Stimulated activated naive B cell treated with anti-CD40 and anti-IgM and Interleukin-4, amounts not matched to agents 10 μg/mL and 1 μg/mL and 100 μg/mL, for 72 hours (primary cell): ENCODE measurements around the gene SHPK.
A peak's percentile ranks its signal among the peaks of the same experiment; 100 is the strongest.

ENCODE experiments used
- ATAC-seq, 2 donors: fragments of 150-1000 bp; cut with Tn5 transposase; replicated peaks; 2 replicates each; pipeline ENCODE4 v1.10.0; 2021; ENCODE audit warnings: moderate library complexity in 1 of 2
- DNase-seq: peaks from one replicate; pipeline ENCODE4 v3.0.0; 2021
- H3K27ac Mint-ChIP-seq: one replicate; pipeline ENCODE4 v1.8.0; 2022; ENCODE audit warnings: mild to moderate bottlenecking, mixed read lengths
- H3K27me3 Mint-ChIP-seq, 2 donors: one replicate each; pipeline ENCODE4 v1.8.0; 2022; ENCODE audit warnings: mixed read lengths in 2 of 2
- H3K36me3 Mint-ChIP-seq, 2 donors: one replicate each; pipeline ENCODE4 v1.8.0; 2022; ENCODE audit warnings: mixed read lengths in 2 of 2, mild to moderate bottlenecking in 1 of 2
- H3K4me1 Mint-ChIP-seq, 2 donors: one replicate each; pipeline ENCODE4 v1.8.0; 2022; ENCODE audit warnings: mixed read lengths in 2 of 2, mild to moderate bottlenecking in 1 of 2
- H3K4me3 Mint-ChIP-seq, 2 donors: one replicate each; pipeline ENCODE4 v1.8.0; 2022; ENCODE audit warnings: mild to moderate bottlenecking in 2 of 2, mixed read lengths in 2 of 2, moderate library complexity in 1 of 2
- H3K9me3 Mint-ChIP-seq, 2 donors: one replicate each; pipeline ENCODE4 v1.8.0; 2022; ENCODE audit warnings: mixed read lengths in 2 of 2, mild to moderate bottlenecking in 1 of 2

The SHPK gene, protein sequence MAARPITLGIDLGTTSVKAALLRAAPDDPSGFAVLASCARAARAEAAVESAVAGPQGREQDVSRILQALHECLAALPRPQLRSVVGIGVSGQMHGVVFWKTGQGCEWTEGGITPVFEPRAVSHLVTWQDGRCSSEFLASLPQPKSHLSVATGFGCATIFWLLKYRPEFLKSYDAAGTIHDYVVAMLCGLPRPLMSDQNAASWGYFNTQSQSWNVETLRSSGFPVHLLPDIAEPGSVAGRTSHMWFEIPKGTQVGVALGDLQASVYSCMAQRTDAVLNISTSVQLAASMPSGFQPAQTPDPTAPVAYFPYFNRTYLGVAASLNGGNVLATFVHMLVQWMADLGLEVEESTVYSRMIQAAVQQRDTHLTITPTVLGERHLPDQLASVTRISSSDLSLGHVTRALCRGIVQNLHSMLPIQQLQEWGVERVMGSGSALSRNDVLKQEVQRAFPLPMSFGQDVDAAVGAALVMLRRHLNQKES

DNA sequence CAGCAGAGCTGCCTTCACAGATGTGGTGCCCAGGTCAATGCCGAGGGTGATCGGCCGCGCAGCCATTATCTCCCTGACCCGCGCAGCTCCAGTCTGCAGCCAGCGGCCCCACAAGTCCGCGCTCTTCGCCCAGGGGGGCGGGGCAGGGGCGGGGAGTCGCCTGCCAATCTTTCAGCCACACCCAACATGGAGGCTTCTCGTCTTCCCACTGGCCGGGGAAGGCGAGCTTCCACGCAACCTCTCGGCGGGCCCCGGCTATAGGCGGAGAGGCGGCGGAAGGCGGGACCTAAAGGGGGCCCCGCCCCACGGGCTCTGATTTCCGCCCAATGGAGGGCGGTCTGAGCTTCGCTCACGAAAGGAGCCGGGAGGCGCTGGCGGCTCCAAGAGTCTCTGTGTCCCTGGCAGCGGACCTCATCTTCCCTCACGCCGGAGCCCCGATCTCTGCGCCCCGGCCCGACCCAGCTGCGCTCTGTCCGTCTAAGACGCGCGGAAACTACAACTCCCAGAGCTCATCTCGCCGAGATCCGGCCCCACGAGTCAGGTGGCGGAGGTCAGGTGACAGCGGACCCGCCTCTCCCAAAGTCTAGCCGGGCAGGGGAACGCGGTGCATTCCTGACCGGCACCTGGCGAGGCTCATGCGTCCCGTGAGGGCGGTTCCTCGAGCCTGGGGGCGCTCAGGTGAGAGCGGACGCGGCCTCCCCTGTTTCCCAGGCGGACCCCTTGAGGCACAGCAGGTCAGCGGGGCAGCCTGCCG lies at the start of gene SHPK, which contains the start of gene CTNS:
SHPK (minus strand) TSS at position 97 of the 754 bp plus-strand sequence; CDS start at position 66, 31 bp downstream.
CTNS (plus strand) TSS at position 607 of the 754 bp plus-strand sequence. CDS start 3,447 bp downstream, outside the sequence.
- ATAC-seq (peak; percentile 93 to 96), DNase-seq (peak; percentile 95)
- peaks cover 10 to 34% of the 10 kb centered on the region in 2 donors for H3K36me3 Mint-ChIP-seq
- no peaks in the 10 kb centered on the region for H3K9me3 Mint-ChIP-seq
- peak within 1 kb of the TSS; percentile 91 to 95 for H3K4me3 Mint-ChIP-seq
- H3K4me1 Mint-ChIP-seq, result peaks cover 35 to 56% of the 10 kb centered on the region in 2 donors
- peak within 1 kb of the TSS; percentile 100 for H3K27ac Mint-ChIP-seq
- no peaks in the 10 kb centered on the region for H3K27me3 Mint-ChIP-seq

DNA sequence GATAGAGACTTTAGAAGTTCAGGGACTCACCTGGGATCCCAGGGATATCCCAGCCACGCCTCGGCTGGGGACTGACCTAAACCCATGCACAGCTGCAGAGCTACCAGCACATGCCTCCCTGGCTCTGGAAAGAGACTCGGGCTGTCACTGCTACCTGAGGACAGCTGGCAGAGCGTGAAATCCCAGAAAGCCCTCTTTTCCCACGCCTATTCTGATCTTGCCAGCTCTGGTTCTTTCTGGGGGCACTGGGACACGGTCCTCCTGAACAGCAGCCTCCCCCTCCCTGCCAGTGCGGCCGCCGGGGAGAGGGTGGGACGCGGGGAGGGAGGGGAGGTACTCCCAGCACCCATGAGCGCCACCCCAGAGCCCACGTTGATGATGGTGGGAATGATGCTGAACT lies 49.1 kb upstream of the SHPK start:
- peak overlapping the region in 1 of 2 donors; percentile 11 for H3K4me3 Mint-ChIP-seq
- DNase-seq, result no peak
- peaks cover 34 to 48% of the 10 kb centered on the region in 2 donors for H3K36me3 Mint-ChIP-seq
- H3K27ac Mint-ChIP-seq, result peak overlapping the region; percentile 77
- peaks cover 35 to 66% of the 10 kb centered on the region in 2 donors for H3K4me1 Mint-ChIP-seq
- H3K27me3 Mint-ChIP-seq, result no peaks in the 10 kb centered on the region
- no peak for ATAC-seq
- no peaks in the 10 kb centered on the region for H3K9me3 Mint-ChIP-seq

DNA sequence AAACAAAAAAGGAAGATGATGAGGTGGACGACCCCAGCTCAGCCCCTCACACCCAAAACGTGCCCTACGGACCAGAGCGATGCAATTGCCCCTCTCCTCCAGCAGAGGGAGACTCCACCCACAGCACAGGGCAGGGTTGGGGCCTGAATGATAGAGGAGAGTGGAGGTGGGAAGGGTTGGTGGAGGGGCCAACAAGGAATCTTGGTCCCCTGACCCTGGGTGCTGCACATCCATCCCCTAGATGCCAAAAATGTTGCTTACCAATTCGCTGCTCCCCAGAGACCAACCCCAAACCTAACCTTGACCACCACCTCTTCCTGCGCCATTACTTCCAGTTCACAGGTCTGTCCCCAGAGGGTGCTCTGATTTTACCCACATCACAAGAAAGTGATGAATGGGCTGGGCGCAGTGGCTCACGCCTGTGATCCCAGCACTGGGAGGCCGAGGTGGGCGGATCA lies 47.0 kb upstream of the SHPK start:
- ATAC-seq (peak; percentile 77 to 81), DNase-seq (peak; percentile 53)
- Mint-ChIP-seq H3K4me3 (peak overlapping the region in 1 of 2 donors; percentile 29), H3K9me3 (no peaks in the 10 kb centered on the region), H3K4me1 (peaks cover 24 to 54% of the 10 kb centered on the region in 2 donors), H3K27ac (peak overlapping the region; percentile 91), H3K27me3 (no peaks in the 10 kb centered on the region), H3K36me3 (peaks cover 30 to 36% of the 10 kb centered on the region in 2 donors)

DNA sequence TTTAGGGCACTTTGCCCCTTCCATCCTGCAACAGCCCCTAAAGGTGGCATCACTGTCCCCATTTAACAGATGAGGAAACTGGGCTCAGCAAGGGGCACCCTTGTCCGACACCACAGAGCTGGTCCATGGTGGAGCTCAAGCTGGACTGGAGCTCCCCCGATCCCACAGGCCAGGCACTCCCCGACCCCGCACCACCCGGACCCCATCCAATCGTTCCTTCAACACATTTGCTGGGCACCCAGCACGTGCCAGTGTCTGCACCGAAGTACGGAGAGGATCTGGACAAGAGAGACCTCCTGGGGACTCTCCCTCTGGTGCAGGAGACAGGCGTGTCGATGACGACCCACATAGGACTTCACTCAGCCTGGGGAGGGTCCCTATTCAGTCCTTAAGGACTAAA lies 46.0 kb upstream of the SHPK start:
- H3K27me3 Mint-ChIP-seq, result no peaks in the 10 kb centered on the region
- ATAC-seq, result no peak
- peak overlapping the region; percentile 70 for H3K27ac Mint-ChIP-seq
- no peaks in the 10 kb centered on the region for H3K9me3 Mint-ChIP-seq
- H3K36me3 Mint-ChIP-seq, result peaks cover 35 to 41% of the 10 kb centered on the region in 2 donors
- H3K4me3 Mint-ChIP-seq, result no peak overlapping the region
- no peak for DNase-seq
- peaks cover 26 to 60% of the 10 kb centered on the region in 2 donors for H3K4me1 Mint-ChIP-seq

DNA sequence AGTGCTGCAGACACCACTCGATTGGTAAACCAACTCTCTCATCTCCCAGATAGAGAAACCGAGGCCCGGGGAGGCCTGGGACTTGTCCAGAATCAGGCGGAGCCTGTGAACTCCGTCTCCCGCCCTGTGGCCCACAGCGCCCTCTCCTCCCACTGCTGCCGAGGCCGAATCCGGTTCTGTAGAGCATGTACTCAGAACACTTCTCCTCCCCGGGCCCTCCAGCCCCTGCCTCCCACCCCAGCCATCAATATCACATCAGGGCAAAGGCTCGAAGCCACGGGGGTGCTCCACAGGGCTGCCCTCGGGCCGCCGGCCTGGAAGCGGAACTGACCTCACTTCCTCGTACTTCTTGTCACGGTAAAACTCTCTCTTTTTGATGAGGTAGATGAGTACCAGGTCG lies 45.5 kb upstream of the SHPK start:
- ATAC-seq, result no peak
- Mint-ChIP-seq H3K9me3 (no peaks in the 10 kb centered on the region), H3K4me1 (peaks cover 26 to 60% of the 10 kb centered on the region in 2 donors), H3K27me3 (no peaks in the 10 kb centered on the region), H3K36me3 (peaks cover 35 to 41% of the 10 kb centered on the region in 2 donors), H3K4me3 (peak overlapping the region in 1 of 2 donors; percentile 29), H3K27ac (peak overlapping the region; percentile 51)
- no peak for DNase-seq

DNA sequence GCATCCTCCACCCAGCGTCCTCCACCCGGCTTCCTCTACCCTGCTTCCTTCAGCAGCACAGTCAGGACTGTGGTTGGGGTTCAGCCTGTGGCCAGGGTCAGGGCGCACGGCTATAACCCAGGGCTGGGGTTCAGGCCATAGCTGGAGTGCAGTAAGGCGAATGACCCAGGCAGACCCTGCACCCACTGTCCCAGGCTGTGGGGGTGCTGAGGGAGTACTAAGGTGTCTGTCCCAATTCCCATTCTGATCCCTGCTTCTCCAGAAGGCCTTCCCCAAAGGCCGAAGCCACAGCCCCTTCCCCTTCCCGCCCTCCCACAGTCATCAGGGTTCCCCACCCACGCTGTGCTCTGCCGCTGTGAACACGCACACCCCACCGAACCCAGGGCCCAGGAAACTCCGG lies 45.0 kb upstream of the SHPK start:
- no peak overlapping the region for H3K27ac Mint-ChIP-seq
- no peak for ATAC-seq

DNA sequence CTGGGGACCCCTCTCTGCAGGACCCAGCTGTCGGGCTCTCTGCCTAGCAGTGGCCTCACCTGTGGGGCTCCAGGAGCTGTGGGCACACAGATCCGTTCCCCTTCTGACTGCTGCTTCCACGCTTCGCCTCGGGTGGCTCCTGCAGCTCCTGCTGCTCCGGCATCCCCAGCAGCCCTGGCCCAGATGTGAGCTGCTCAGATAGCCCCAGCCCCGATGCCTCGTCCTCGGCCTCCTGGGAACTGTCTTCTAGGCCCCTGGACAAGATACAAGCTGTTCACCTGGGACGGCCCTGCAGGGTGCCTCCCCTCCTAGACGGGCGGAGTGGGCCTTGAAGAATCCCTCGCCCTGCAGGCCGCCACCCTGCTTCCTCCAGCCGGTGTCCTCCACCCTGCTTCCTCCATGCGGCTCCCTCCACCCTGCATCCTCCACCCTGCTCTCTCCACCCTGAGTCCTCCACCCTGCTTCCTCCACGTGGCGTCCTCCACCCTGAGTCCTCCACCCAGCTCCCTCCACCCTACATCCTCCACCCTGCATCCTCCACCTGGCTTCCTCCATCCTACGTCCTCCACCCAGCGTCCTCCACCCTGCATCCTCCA lies 43.6 kb upstream of the SHPK start:
- peaks cover 35 to 43% of the 10 kb centered on the region in 2 donors for H3K36me3 Mint-ChIP-seq
- no peak for DNase-seq

More for the DNA sequence above, 45.0 kb upstream of the SHPK start:
- H3K4me3 Mint-ChIP-seq, result no peak overlapping the region
- no peaks in the 10 kb centered on the region for H3K27me3 Mint-ChIP-seq
- H3K9me3 Mint-ChIP-seq, result no peaks in the 10 kb centered on the region
- DNase-seq, result no peak
- peaks cover 26 to 61% of the 10 kb centered on the region in 2 donors for H3K4me1 Mint-ChIP-seq
- peaks cover 35 to 41% of the 10 kb centered on the region in 2 donors for H3K36me3 Mint-ChIP-seq

DNA sequence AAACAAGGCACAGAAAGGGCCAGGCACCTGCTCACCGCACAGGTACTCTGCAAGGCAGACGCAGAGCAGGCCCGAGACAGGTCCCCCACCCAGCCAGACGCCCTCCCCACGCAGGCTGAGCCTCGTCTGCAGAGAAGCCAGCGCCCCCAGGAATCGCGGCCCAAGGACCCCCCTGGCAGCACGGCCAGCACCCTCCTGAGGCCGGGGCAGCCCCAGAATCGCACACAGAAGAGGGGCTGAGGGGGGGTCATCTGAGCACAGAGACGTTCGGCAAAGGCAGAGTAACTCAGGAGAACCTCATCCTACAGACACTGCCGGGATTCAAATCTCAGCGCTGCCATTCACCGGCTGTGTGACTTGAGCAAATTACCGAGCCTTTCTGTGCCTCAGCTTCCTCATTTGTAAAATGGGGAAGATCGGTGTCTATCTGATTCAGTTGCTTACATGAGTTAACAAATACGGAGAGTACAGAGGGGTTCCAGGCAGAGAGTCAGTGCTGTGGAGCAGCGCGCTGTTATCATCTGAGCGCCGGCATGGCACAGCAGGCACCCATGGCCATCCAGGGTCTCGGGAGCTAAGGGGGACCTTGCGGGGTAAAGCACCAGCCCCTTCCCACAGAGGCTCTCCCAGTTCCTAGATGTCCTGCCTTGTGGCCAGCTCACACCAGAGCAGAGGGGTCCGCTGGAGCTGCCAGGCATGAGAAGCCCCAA lies 42.9 kb upstream of the SHPK start:
- Mint-ChIP-seq H3K4me1 (peaks cover 29 to 56% of the 10 kb centered on the region in 2 donors), H3K27me3 (no peaks in the 10 kb centered on the region), H3K36me3 (peaks cover 31 to 45% of the 10 kb centered on the region in 2 donors), H3K9me3 (no peaks in the 10 kb centered on the region), H3K27ac (no peak overlapping the region), H3K4me3 (no peak overlapping the region)
- no peak for ATAC-seq
- DNase-seq, result no peak

More for the DNA sequence above, 43.6 kb upstream of the SHPK start:
- Mint-ChIP-seq H3K4me1 (peaks cover 27 to 59% of the 10 kb centered on the region in 2 donors), H3K27ac (peak overlapping the region; percentile 71), H3K4me3 (no peak overlapping the region), H3K9me3 (no peaks in the 10 kb centered on the region), H3K27me3 (no peaks in the 10 kb centered on the region)
- no peak for ATAC-seq

DNA sequence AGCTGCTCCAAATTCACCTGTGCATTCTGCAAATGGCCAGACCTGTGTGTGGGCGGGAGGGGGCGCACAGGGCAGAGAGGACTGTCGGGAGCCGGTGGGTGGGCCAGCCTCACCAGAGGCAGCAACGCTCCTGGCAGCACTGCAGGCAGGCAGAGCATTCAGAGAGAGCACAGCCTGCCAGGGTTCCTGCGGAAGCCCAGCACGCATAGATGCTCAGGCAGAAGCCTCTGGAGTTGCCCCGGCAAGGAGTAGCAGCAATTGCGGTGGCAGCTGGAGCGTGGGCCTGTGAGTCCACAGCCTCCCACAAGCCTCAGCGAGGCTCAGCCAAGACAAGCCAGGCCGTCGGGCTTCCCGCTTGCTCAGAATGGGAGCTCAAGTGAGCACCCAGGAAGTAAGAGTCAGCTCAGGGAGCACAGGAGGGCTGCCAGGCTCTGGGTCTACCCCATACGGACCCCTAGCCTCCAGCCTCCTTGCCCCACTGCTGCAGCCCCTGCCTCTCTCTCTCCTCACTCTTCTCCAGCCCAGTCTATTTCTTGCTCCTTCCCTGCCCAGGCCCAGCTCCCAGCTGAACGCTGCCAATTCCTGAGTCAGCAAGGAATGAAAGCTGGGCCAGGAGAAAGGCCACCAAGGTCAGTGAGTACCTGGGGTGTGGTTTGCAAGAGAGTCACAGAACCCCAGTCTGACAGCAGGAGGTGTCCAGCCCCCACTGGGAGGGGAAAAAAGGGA lies 42.2 kb upstream of the SHPK start:
- peak overlapping the region; percentile 65 for H3K27ac Mint-ChIP-seq

DNA sequence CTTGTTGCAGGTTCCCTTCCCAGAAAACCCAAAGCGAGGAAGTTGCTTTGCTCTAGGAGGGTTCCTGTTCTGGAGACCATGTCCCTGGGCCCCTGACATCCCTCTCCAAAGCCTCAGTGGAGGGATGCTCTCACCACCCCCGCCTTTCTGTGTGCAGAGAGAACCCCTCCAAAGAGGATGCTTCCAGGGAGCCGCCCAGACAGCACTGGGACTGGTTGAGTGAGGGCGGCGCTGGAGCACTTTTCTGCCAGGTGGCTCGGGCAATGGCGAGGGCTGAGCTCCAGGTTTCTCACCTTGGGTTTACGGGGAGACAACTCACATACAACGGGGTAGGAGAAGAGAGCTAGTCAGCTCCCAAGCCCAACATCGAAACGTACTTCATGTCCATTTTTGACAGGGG lies 39.8 kb upstream of the SHPK start:
- Mint-ChIP-seq H3K27me3 (no peaks in the 10 kb centered on the region), H3K27ac (peak overlapping the region; percentile 56), H3K9me3 (no peaks in the 10 kb centered on the region), H3K4me3 (no peak overlapping the region), H3K36me3 (peaks cover 18 to 40% of the 10 kb centered on the region in 2 donors), H3K4me1 (peaks cover 22 to 42% of the 10 kb centered on the region in 2 donors)
- no peak for DNase-seq
- no peak for ATAC-seq

More for the DNA sequence above, 42.2 kb upstream of the SHPK start:
- DNase-seq (no peak), ATAC-seq (no peak)
- Mint-ChIP-seq H3K4me1 (peaks cover 26 to 56% of the 10 kb centered on the region in 2 donors), H3K27me3 (no peaks in the 10 kb centered on the region), H3K9me3 (no peaks in the 10 kb centered on the region), H3K4me3 (no peak overlapping the region), H3K36me3 (peaks cover 26 to 44% of the 10 kb centered on the region in 2 donors)

DNA sequence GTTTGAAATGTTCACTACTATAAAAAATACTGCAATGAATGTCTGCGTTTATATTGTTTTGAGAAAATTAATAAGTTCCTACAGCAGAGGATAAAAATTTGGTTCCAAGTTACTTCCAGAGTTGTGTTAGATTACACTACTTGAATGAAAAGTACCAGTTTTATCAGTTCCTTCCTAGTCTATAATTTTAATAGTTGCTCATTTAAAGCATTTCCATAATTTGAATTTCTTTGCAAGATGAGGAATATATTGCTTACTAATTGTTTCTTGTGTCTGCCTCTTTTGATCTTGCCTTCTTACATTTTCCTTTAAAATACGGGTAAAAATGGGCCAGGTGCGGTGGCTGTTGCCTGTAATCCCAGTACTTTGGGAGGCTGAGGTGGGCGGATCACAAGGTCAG lies 36.5 kb upstream of the SHPK start:
- H3K27me3 Mint-ChIP-seq, result no peaks in the 10 kb centered on the region
- no peak overlapping the region for H3K4me3 Mint-ChIP-seq
- ATAC-seq (no peak), DNase-seq (no peak)
- peaks cover 12 to 37% of the 10 kb centered on the region in 2 donors for H3K36me3 Mint-ChIP-seq
- H3K4me1 Mint-ChIP-seq, result peaks cover 21 to 50% of the 10 kb centered on the region in 2 donors
- peak overlapping the region; percentile 75 for H3K27ac Mint-ChIP-seq
- no peaks in the 10 kb centered on the region for H3K9me3 Mint-ChIP-seq

DNA sequence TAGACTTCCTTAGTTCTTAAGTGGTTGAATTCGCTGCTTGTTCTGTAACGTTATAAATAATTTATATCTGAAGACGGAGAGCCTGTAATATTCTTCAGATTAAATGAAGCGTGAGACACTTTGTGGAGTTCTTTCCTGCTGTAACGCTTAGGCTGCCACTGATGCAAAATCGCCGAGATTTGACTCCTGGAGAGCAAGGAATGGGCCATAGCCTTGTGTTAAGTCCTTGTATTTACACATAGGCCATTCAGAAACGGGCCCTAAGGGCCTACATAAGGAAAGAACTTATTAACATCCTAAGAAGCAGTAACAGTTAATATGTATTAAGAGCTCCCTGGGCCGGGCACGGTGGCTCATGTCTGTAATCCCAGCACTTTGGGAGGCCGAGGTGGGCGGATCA lies 33.5 kb upstream of the SHPK start:
- H3K27ac Mint-ChIP-seq, result peak overlapping the region; percentile 97
- DNase-seq (no peak), ATAC-seq (no peak)
- H3K4me1 Mint-ChIP-seq, result peaks cover 27 to 53% of the 10 kb centered on the region in 2 donors
- peaks cover 7 to 32% of the 10 kb centered on the region in 2 donors for H3K36me3 Mint-ChIP-seq
- peak overlapping the region; percentile 91 to 96 for H3K4me3 Mint-ChIP-seq
- H3K9me3 Mint-ChIP-seq, result no peaks in the 10 kb centered on the region
- H3K27me3 Mint-ChIP-seq, result no peaks in the 10 kb centered on the region

DNA sequence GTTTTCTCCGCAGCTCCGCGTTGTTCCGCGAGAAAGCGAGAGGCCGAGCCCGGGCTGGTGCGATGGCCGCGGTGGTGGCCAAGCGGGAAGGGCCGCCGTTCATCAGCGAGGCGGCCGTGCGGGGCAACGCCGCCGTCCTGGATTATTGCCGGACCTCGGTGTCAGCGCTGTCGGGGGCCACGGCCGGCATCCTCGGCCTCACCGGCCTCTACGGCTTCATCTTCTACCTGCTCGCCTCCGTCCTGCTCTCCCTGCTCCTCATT lies 33.0 kb upstream of the SHPK start:
- peaks cover 11 to 35% of the 10 kb centered on the region in 2 donors for H3K36me3 Mint-ChIP-seq
- ATAC-seq, result no peak
- H3K4me3 Mint-ChIP-seq, result peak overlapping the region; percentile 91 to 96
- H3K4me1 Mint-ChIP-seq, result peaks cover 26 to 52% of the 10 kb centered on the region in 2 donors
- peak overlapping the region; percentile 97 for H3K27ac Mint-ChIP-seq
- H3K9me3 Mint-ChIP-seq, result no peaks in the 10 kb centered on the region
- DNase-seq, result no peak
- no peaks in the 10 kb centered on the region for H3K27me3 Mint-ChIP-seq
